GM12891 (cell line): ENCODE data around the gene ATP6V0C.

ENCODE experiments used
- POLR2A ChIP-seq: IDR thresholded peaks from 2 replicates; pipeline ENCODE4 v1.6.1; 2011; ENCODE audit warnings: low read depth, low read length, control low read depth
- POLR2AphosphoS5 ChIP-seq: IDR thresholded peaks from 2 replicates; pipeline ENCODE4 v1.6.1; 2011; ENCODE audit warnings: low read depth, low read length, control low read depth
- TAF1 ChIP-seq: IDR thresholded peaks from 2 replicates; pipeline ENCODE4 v1.6.1; 2011; ENCODE audit warnings: low read depth, low read length, control low read depth

DNA sequence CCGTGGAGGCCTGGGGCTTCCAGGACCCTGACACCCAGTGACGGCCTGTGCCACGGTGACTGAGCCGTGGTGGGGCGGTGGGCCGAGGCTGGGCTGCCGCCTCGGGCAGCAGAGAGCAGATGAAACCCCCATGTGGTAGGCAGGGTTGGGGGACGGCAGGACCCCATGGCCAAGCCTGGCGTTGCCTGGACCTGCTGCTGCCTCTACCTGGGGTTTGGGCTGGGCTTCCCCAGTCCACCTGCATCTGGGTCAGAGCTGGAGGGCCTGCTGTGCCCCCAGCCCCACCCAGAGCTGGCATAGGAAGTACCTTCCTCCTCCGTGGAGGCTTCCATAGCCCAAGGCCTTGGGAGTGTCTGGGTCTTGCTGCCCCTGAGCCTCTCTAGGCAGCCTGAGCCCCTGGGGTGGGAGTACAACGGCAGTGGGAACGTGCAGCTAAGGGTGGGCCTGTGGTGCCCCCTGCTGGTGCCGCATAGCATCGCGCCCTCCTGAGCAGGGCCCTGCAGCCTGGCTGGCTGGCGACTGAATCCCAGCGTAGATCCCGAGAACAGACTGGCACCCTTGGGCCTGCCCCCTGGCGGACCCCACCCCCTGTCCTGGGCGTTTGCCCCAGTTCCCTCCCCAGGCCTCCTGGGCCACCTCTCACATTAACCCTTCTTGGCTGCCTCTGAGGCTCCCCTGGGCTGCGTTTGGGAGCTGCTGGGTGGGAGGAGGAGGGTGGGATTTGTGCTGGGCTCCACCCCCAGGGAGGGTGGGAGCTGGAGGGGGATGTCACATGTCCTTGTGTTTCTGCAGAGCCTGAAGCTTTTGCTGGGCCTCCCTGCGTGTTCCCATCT, 12.6 kb upstream of the ATP6V0C start:
- TF ChIP-seq TAF1 (no peak), POLR2A (no peak), POLR2AphosphoS5 (no peak)
